Stimulated activated naive CD4-positive, alpha-beta T cell treated with Interleukin-2 at 50 U/mL for 16 hours (primary cell): ENCODE measurements around the gene SLC27A3.
A peak's percentile ranks its signal among the peaks of the same experiment; 100 is the strongest.

ENCODE experiments used
- DNase-seq: peaks from one replicate; lab custom pipeline; 2025; lab: John Stamatoyannopoulos, UW

SLC27A3 gene

GRCh38 chr1:153799566-153800465, 24.6 kb downstream of the SLC27A3 start:
- no peak for DNase-seq

- DNase-seq = no peak
These were observed 25.3 kb downstream of the SLC27A3 start for GRCh38 chr1:153800516-153800915.

GRCh38 chr1:153801028-153801625, 25.9 kb downstream of the SLC27A3 start:
- DNase-seq = no peak

- DNase-seq = no peak
These were observed 26.8 kb downstream of the SLC27A3 start for GRCh38 chr1:153801786-153802697.

GRCh38 chr1:153803470-153804056, 28.4 kb downstream of the SLC27A3 start:
- no peak for DNase-seq

GRCh38 chr1:153804112-153804511, 28.9 kb downstream of the SLC27A3 start:
- no peak for DNase-seq

GRCh38 chr1:153805042-153805745, 30.0 kb downstream of the SLC27A3 start:
- DNase-seq = peak; percentile 63

DNA sequence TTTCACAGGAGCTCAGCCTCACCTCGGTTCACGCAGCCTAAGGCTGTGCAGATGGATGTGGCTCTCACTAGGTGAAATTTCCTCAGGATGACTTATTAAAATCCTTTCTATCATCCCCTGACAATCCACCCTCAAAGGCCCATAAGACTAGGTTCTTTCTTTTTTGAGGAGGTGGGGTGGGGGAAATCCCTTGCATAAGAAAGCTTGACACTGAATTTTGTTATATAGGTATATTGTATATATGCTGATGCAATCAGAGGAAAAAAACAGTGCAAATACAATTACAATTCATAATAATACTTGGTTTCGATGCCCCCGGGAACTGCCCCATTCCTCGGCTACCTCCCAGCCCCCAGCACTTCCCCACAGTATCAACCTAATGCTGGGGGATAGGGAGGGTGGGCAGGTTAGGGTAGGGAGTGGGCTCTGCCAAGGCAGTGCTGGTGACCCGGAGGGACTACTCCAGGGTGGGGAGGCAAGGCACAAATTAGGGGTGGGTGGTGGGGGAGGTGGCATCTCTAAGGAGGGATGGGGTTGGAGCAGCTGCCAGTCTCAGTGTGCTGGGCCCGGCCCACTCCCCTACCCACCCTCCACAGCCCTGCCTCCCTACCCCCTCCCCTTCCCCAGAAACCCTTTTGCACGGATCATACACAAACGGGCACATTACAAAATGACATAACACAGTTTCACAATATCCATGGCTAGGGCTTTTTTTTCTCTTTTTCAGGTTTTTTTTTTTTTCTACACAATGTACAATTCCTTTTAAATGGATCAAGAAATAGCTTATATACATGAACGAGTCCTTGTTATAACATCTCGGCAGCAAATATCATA, 30.9 kb downstream of the SLC27A3 start:
- no peak for DNase-seq

GRCh38 chr1:153816283-153816889, 41.2 kb downstream of the SLC27A3 start:
- DNase-seq = no peak

GRCh38 chr1:153818876-153819275, 43.7 kb downstream of the SLC27A3 start:
- DNase-seq = no peak

DNA sequence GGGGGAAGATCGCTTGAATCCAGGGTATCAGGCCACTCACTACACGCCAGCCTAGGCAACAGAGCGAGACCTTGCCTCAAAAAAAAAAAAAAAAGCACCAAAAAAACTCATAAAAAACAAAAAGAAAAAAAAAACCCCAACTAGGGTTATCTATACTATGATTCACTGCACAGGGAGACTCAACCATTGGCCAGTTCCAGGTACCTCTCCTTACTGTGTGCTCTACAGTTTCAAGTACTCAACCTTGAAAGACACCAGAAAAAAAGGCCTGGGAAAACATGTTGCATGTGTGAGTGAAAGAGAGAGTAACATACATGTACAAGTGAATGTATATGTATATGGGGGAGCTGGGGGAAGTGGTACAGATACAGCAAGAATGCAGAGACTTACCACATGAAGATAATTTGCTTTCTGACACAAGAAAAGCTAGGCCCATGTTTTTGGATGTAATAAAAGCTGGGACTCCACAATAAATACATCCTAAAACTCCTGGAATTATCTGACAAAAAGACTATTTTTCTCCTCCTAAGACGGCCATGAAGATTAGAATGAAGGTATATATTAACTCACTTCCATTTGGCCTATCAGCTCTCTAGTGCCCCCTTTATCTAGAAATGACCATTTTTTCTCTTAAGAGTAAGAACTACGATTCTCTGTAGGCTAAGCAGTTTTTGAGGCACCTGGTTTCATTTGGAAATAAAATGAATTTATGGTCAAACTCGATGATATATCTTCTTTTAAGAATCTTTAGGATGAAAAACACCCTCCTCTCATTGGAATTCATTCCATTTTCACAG, 52.2 kb downstream of the SLC27A3 start:
- no peak for DNase-seq
